IMR-90 (cell line): ENCODE measurements around the gene C3orf38. TPM values are rescaled to one million over a fixed set of nuclear protein-coding genes. Genes with fewer than 3 reads are reported as not detected.
A peak's percentile ranks its signal among the peaks of the same experiment; 100 is the strongest.

ENCODE experiments used
- ATAC-seq: fragments of 200-7000 bp; cut with Tn5 transposase; 2 replicates; pipeline ENCODE4 v1.9.1; 2020; ENCODE audit warnings: low read depth, mild to moderate bottlenecking, moderate library complexity
- BruUV-seq: library from RNA; stranded (reverse); fragments of 400-500 nt; replicated peaks from 2 replicates; lab custom pipeline; 2021; lab: Mats Ljungman, UMichigan
- CTCF ChIA-PET: fragments of 300-600 bp; formaldehyde crosslinking; extraction: SDS; loops from one replicate; lab custom pipeline; 2021; ENCODE audit warnings: antibody characterized with exemption; lab: Yijun Ruan, JAX
- POLR2A ChIA-PET: fragments of 300-600 bp; sonication (Branson Sonifier 250); formaldehyde crosslinking; loops from one replicate; lab custom pipeline; 2022; ENCODE audit warnings: antibody characterized with exemption; ENCODE audit not compliant: unreplicated experiment; lab: Charles Lee
- DNase-seq: peaks from one replicate; pipeline ENCODE4 v3.0.0; 2013
- H2AFZ ChIP-seq: replicated peaks from 2 replicates; pipeline ENCODE3; 2013; ENCODE audit warnings: low read length, mild to moderate bottlenecking; ENCODE audit not compliant: poor library complexity
- H2AK5ac ChIP-seq: 2 replicates; pipeline ENCODE4 v1.6.1; 2013; ENCODE audit warnings: low read depth, low read length, inconsistent platforms
- H2AK9ac ChIP-seq: replicated peaks from 2 replicates; pipeline ENCODE3; 2013; ENCODE audit warnings: mild to moderate bottlenecking, low read depth, low read length, moderate library complexity; ENCODE audit not compliant: poor library complexity
- H2BK120ac ChIP-seq: 2 replicates; pipeline ENCODE4 v1.6.1; 2013; ENCODE audit warnings: low read depth, low read length, inconsistent platforms
- H2BK15ac ChIP-seq: 3 replicates; pipeline ENCODE4 v1.6.1; 2013; ENCODE audit warnings: low read depth, low read length, inconsistent platforms
- H2BK20ac ChIP-seq: 2 replicates; pipeline ENCODE4 v1.6.1; 2013; ENCODE audit warnings: low read depth, mild to moderate bottlenecking, inconsistent platforms, low read length, moderate library complexity
- H2BK5ac ChIP-seq: 2 replicates; pipeline ENCODE4 v1.6.1; 2013; ENCODE audit warnings: mild to moderate bottlenecking, low read depth, low read length, inconsistent platforms; ENCODE audit not compliant: poor library complexity, severe bottlenecking
- H3K14ac ChIP-seq: replicated peaks from 2 replicates; pipeline ENCODE4 v1.6.1; 2013; ENCODE audit warnings: low read depth, low read length, inconsistent platforms
- H3K18ac ChIP-seq: 2 replicates; pipeline ENCODE4 v1.6.1; 2013; ENCODE audit warnings: low read depth, low read length, control low read depth
- H3K23ac ChIP-seq: 2 replicates; pipeline ENCODE4 v1.6.1; 2013; ENCODE audit warnings: low read depth, low read length, inconsistent platforms
- H3K27ac ChIP-seq: 2 replicates; pipeline ENCODE4 v1.5.1; 2013; ENCODE audit warnings: mild to moderate bottlenecking, control low read depth, low read length; ENCODE audit not compliant: insufficient read depth
- H3K27me3 ChIP-seq: 2 replicates; pipeline ENCODE4 v1.6.1; 2013; ENCODE audit warnings: low read length; ENCODE audit not compliant: control insufficient read depth, insufficient read depth
- H3K36me3 ChIP-seq: 2 replicates; pipeline ENCODE4 v1.6.1; 2013; ENCODE audit warnings: low read length, mixed read lengths; ENCODE audit not compliant: control insufficient read depth, insufficient read depth
- H3K4ac ChIP-seq: 2 replicates; pipeline ENCODE4 v1.6.1; 2013; ENCODE audit warnings: low read depth, low read length, inconsistent platforms
- H3K4me1 ChIP-seq: 2 replicates; pipeline ENCODE4 v1.6.1; 2013; ENCODE audit warnings: low read length, mixed read lengths; ENCODE audit not compliant: control insufficient read depth, insufficient read depth
- H3K4me2 ChIP-seq: 2 replicates; pipeline ENCODE4 v1.6.1; 2013; ENCODE audit warnings: low read depth, mild to moderate bottlenecking, control low read depth, low read length, moderate library complexity
- H3K4me3 ChIP-seq: 2 replicates; pipeline ENCODE4 v1.5.1; 2013; ENCODE audit warnings: low read depth, mild to moderate bottlenecking, control low read depth, low read length, moderate library complexity; ENCODE audit not compliant: insufficient read depth
- H3K56ac ChIP-seq: 2 replicates; pipeline ENCODE4 v1.6.1; 2013; ENCODE audit warnings: low read length, inconsistent platforms; ENCODE audit not compliant: insufficient read depth; ENCODE audit errors: extremely low read depth
- H3K79me1 ChIP-seq, 2 experiments: 2 replicates each; pipeline ENCODE4 v1.6.1; 2013; ENCODE audit warnings: low read length in 2 of 2, inconsistent platforms in 1 of 2, low read depth in 1 of 2
- H3K9ac ChIP-seq: 2 replicates; pipeline ENCODE4 v1.6.1; 2013; ENCODE audit warnings: low read depth, low read length, control low read depth
- H3K9me1 ChIP-seq: 2 replicates; pipeline ENCODE4 v1.6.1; 2013; ENCODE audit warnings: low read length, inconsistent platforms; ENCODE audit not compliant: insufficient read depth
- H3K9me3 ChIP-seq: 2 replicates; pipeline ENCODE4 v1.6.1; 2013; ENCODE audit warnings: low read length; ENCODE audit not compliant: control insufficient read depth, insufficient read depth
- H4K20me1 ChIP-seq: 2 replicates; pipeline ENCODE4 v1.6.1; 2013; ENCODE audit warnings: low read length, inconsistent platforms; ENCODE audit not compliant: insufficient read depth
- H4K5ac ChIP-seq: 2 replicates; pipeline ENCODE4 v1.6.1; 2013; ENCODE audit warnings: mild to moderate bottlenecking, low read depth, low read length, control low read depth
- H4K8ac ChIP-seq, 2 experiments: 2 replicates each; pipeline ENCODE4 v1.6.1; 2013; ENCODE audit warnings: low read depth in 2 of 2, low read length in 2 of 2, control low read depth in 1 of 2, inconsistent platforms in 1 of 2
- H4K91ac ChIP-seq: 2 replicates; pipeline ENCODE4 v1.6.1; 2013; ENCODE audit warnings: low read depth, low read length, inconsistent platforms; ENCODE audit not compliant: insufficient read depth
- MAFK ChIP-seq: IDR thresholded peaks from 2 replicates; pipeline ENCODE4 v1.6.1; 2012; ENCODE audit warnings: low read depth, low read length, improper control_type of control experiment
- MAZ ChIP-seq: IDR thresholded peaks from 2 replicates; pipeline ENCODE4 v1.6.1; 2012; ENCODE audit warnings: low read depth, mild to moderate bottlenecking, low read length, improper control_type of control experiment, moderate library complexity, borderline replicate concordance
- MXI1 ChIP-seq: IDR thresholded peaks from 2 replicates; pipeline ENCODE4 v1.6.1; 2012; ENCODE audit warnings: low read depth, mild to moderate bottlenecking, low read length, moderate library complexity, borderline replicate concordance
- POLR2A ChIP-seq: IDR thresholded peaks from 2 replicates; pipeline ENCODE4 v1.6.1; 2012; ENCODE audit warnings: mild to moderate bottlenecking, low read depth, low read length
- RAD21 ChIP-seq: IDR thresholded peaks from 2 replicates; pipeline ENCODE4 v1.6.1; 2012; ENCODE audit warnings: low read length, improper control_type of control experiment
- RCOR1 ChIP-seq: IDR thresholded peaks from 2 replicates; pipeline ENCODE4 v1.6.1; 2012; ENCODE audit warnings: mild to moderate bottlenecking, low read length, improper control_type of control experiment; ENCODE audit not compliant: insufficient replicate concordance
- RFX5 ChIP-seq: IDR thresholded peaks from 2 replicates; pipeline ENCODE4 v1.8.0; 2012; ENCODE audit warnings: low read depth, mild to moderate bottlenecking, low read length, moderate library complexity
- USF2 ChIP-seq: fragments of 150-350 bp; IDR thresholded peaks from 2 replicates; pipeline ENCODE4 v1.6.1; 2017; ENCODE audit warnings: mild to moderate bottlenecking, antibody characterized with exemption, low read length, low read depth
- WGBS, 2 experiments: methylation state at CpG; one replicate each; pipeline versions ENCODE4 v1.1.5 to v1.1.7; 2013; ENCODE audit warnings: missing lambda C conversion rate in 2 of 2; ENCODE audit not compliant: insufficient read length in 1 of 2; ENCODE audit errors: extremely low coverage in 2 of 2; 5-methylcytosine and 5-hydroxymethylcytosine counted together
- dilution Hi-C: fragments of 300-500 bp; cut with HindIII; formaldehyde crosslinking; loops from one replicate; pipeline ENCODE4 v1.14.3; 2018; ENCODE audit warnings: low sequenced_read_pairs; ENCODE audit not compliant: unreplicated experiment
- in situ Hi-C: fragments of 300-500 bp; cut with MboI; formaldehyde crosslinking; loops from 3 replicates; pipeline ENCODE4 v1.14.3; 2019; ENCODE audit warnings: low sequenced_read_pairs, inconsistent platforms, mixed read lengths
- intact Hi-C: fragments of 100-400 bp; cut with micrococcal nuclease; formaldehyde crosslinking; loops from 2 replicates; pipeline ENCODE4 v1.10.0; 2022
- polyA plus RNA-seq, 3 experiments: library from polyadenylated mRNA; depleted of rRNA; stranded (reverse); fragments of >200 nt; gene quantifications; 2 replicates each; pipeline ENCODE4 v1.2.3, GENCODE V29; 2012; ENCODE audit warnings: low replicate concordance in 1 of 3
- total RNA-seq: library from RNA; depleted of rRNA; stranded (reverse); fragments of >200 nt; gene quantifications from 2 replicates; pipeline ENCODE4 v1.2.3, GENCODE V29; 2012
- TF ChIP-seq, protein P1 (sequence below): conservative IDR thresholded peaks from 2 replicates; pipeline ENCODE4 v1.5.1; 2012; ENCODE audit warnings: mild to moderate bottlenecking, low read depth, low read length, improper control_type of control experiment

Gene C3orf38
- total and polyA plus RNA-seq, 2 of the 4 experiments (the other 2 are of a cell fraction), result 11.1 to 16.7 TPM

DNA sequence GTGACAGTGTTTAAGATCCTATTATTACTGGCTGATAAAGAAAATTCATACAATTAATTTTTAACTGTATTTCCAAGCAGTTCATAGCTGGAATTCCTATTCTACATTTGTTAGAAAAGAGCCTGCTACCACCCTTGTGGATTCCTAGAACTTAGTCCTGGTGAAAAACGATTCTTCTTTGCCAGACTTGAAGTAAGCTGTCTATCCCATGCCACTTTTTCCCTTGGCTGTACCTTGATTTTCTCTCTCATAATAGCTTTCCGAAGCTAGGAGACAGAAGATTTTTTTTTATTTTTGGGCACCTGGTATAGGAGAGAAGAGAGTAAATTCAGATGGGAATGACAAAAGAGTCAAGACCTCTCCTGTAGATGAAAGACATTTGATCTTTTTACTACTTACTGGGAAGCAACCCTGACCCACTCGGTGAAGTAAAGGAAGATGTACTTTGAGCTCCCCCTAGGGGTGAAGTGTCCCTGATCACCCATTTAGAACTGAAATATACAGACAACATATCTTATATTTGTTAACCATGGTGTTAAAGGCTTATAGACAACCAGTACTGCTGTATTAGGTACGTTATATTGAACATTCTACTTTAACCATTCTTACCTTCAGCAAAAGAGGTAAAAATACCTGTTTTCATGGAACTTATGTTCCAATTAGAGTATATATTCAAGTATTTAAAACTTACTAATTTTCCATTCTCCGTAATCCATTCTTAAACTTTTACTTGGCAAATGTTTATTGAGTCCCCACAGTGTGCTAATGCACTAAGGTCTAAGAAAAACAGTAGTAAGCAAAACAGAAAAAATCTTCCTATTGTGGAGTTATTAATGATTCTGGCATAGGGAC lies 36.2 kb upstream of the C3orf38 start:
- Histone ChIP-seq H2BK120ac (no peak overlapping the region), H3K14ac (no peak overlapping the region), H3K4me1 (no peaks in the 10 kb centered on the region), H3K4me2 (no peak overlapping the region), H3K4me3 (no peak overlapping the region), H3K9me1 (no peaks in the 10 kb centered on the region), H3K23ac (no peak overlapping the region), H4K91ac (no peak overlapping the region), H3K36me3 (0 out of 2 replicates have a peak, but pooled peaks cover 2% of the 10 kb centered on the region), H3K4ac (no peak overlapping the region), H3K9me3 (no peaks in the 10 kb centered on the region), H2AK5ac (no peak overlapping the region), H2BK20ac (no peak overlapping the region), H3K18ac (no peak overlapping the region), H3K27ac (no peak overlapping the region), H4K20me1 (peaks cover 10% of the 10 kb centered on the region; the same call in 1 of the 2 replicates), H3K27me3 (no peaks in the 10 kb centered on the region), H2AK9ac (no peak overlapping the region), H3K56ac (no peak overlapping the region), H3K79me1 (peaks cover 14 to 23% of the 10 kb centered on the region in 2 experiments), H4K8ac (no peak overlapping the region), H2BK5ac (no peak overlapping the region), H2BK15ac (no peak overlapping the region), H2AFZ (no peak overlapping the region), H4K5ac (no peak overlapping the region), H3K9ac (no peak overlapping the region)
- in situ Hi-C loops (no loop called here), dilution Hi-C loops (no loop called here), intact Hi-C loops (loop anchor here (2.0 to 5.0 kb wide), 5 partner anchors 41 to 815 kb away; partner anchors contain the start of genes CGGBP1 and ZNF654)
- WGBS, 2 experiments, result no CpG with 5 or more reads among the region's 5 CpGs
- no peak for TF ChIP-seq POLR2A
- no peak for TF ChIP-seq MAZ
- TF ChIP-seq, protein P1, sequence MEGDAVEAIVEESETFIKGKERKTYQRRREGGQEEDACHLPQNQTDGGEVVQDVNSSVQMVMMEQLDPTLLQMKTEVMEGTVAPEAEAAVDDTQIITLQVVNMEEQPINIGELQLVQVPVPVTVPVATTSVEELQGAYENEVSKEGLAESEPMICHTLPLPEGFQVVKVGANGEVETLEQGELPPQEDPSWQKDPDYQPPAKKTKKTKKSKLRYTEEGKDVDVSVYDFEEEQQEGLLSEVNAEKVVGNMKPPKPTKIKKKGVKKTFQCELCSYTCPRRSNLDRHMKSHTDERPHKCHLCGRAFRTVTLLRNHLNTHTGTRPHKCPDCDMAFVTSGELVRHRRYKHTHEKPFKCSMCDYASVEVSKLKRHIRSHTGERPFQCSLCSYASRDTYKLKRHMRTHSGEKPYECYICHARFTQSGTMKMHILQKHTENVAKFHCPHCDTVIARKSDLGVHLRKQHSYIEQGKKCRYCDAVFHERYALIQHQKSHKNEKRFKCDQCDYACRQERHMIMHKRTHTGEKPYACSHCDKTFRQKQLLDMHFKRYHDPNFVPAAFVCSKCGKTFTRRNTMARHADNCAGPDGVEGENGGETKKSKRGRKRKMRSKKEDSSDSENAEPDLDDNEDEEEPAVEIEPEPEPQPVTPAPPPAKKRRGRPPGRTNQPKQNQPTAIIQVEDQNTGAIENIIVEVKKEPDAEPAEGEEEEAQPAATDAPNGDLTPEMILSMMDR, result peak; percentile 74
- TF ChIP-seq RCOR1, result no peak
- TF ChIP-seq RAD21, result peak; percentile 69
- no peak for TF ChIP-seq MAFK
- no peak for TF ChIP-seq MXI1
- TF ChIP-seq USF2, result no peak
- TF ChIP-seq RFX5, result no peak
- ChIA-PET CTCF (interaction anchor here (0.5 to 1.5 kb wide), 16 partner anchors 10 to 1008 kb away, joined by 3 to 7 read pairs (median 3); no protein-coding TSS in a partner anchor), POLR2A (no interaction called here)
- ATAC-seq (peak; percentile 96), DNase-seq (peak; percentile 70)
- no TSS peak for BruUV-seq
